B cell (primary cell): Measurements from ENCODE around the gene AQP4. TPM values are rescaled to one million over a fixed set of nuclear protein-coding genes. Genes with fewer than 3 reads are reported as not detected.

ENCODE experiments used
- ATAC-seq: fragments of 200-7000 bp; cut with Tn5 transposase; one replicate; pipeline ENCODE4 v1.10.0; 2021; ENCODE audit warnings: low read depth, mild to moderate bottlenecking, moderate number of reproducible peaks, moderate library complexity
- CTCF ChIA-PET: fragments of 350-600 bp; sonication (Branson Sonifier 250); formaldehyde crosslinking; loops from one replicate; lab custom pipeline; 2021; ENCODE audit warnings: antibody characterized with exemption, inconsistent platforms; lab: Charles Lee
- POLR2A ChIA-PET: fragments of 350-600 bp; sonication (Branson Sonifier 250); formaldehyde crosslinking; loops from one replicate; lab custom pipeline; 2021; ENCODE audit warnings: antibody characterized with exemption; lab: Charles Lee
- DNase-seq: peaks from one replicate; pipeline ENCODE4 v3.0.0; 2013
- H2AFZ ChIP-seq: 2 replicates; pipeline ENCODE4 v1.6.1; 2012; ENCODE audit warnings: mild to moderate bottlenecking, low read depth, low read length; ENCODE audit not compliant: insufficient read depth, poor library complexity, severe bottlenecking
- H3K27ac ChIP-seq, 2 donors: 1 replicate in 1 of 2; 2 replicates in 1 of 2; pipeline ENCODE4 v1.5.1; 2012 to 2013; ENCODE audit warnings: low read length in 2 of 2, mild to moderate bottlenecking in 2 of 2, moderate library complexity in 1 of 2
- H3K27me3 ChIP-seq, 4 experiments: fragments of 200-600 bp in 1 of 4; sonication (generic) in 1 of 4; replicated peaks in 1 of 4; 1 replicate in 2 of 4; 2 replicates in 2 of 4; pipeline versions ENCODE4 v1.6.1 to v1.7.0; 2013 to 2016; ENCODE audit warnings: low read length in 3 of 4, mild to moderate bottlenecking in 2 of 4, mixed read lengths in 1 of 4, moderate library complexity in 1 of 4; ENCODE audit not compliant: insufficient read depth in 4 of 4, control insufficient read depth in 3 of 4; ENCODE audit errors: control extremely low read depth in 1 of 4
- H3K36me3 ChIP-seq, 2 experiments: replicated peaks in 1 of 2; 1 replicate in 1 of 2; 2 replicates in 1 of 2; pipeline versions ENCODE4 v1.6.1 to v1.7.1; 2013; ENCODE audit warnings: low read length in 1 of 2; ENCODE audit not compliant: insufficient read depth in 2 of 2, control insufficient read depth in 1 of 2; ENCODE audit errors: control extremely low read depth in 1 of 2, extremely low read depth in 1 of 2
- H3K4me1 ChIP-seq, 2 donors: fragments of 200-600 bp in 1 of 2; sonication (generic) in 1 of 2; 1 replicate in 1 of 2; 2 replicates in 1 of 2; pipeline versions ENCODE4 v1.5.1 to v1.6.1; 2013 to 2017; ENCODE audit warnings: low read length in 2 of 2; ENCODE audit not compliant: control insufficient read depth in 2 of 2, insufficient read depth in 2 of 2
- H3K4me2 ChIP-seq: replicated peaks from 2 replicates; pipeline ENCODE3; 2012; ENCODE audit warnings: mild to moderate bottlenecking, low read depth, low read length; ENCODE audit not compliant: poor library complexity, severe bottlenecking
- H3K4me3 ChIP-seq, 5 experiments: fragments of 200-600 bp in 1 of 5; sonication (generic) in 1 of 5; 1 replicate in 3 of 5; 2 replicates in 2 of 5; pipeline versions ENCODE4 v1.5.1 to v1.7.0; 2011 to 2016; ENCODE audit warnings: low read length in 4 of 5, mild to moderate bottlenecking in 4 of 5, low read depth in 2 of 5, control low read depth in 1 of 5, moderate library complexity in 1 of 5; ENCODE audit not compliant: insufficient read depth in 1 of 5; ENCODE audit errors: control extremely low read depth in 1 of 5, extremely low read depth in 1 of 5
- H3K79me2 ChIP-seq: fragments of 200-600 bp; sonication (generic); one replicate; pipeline ENCODE4 v1.6.0; 2016; ENCODE audit warnings: low read length; ENCODE audit not compliant: control insufficient read depth, insufficient read depth
- H3K9ac ChIP-seq: fragments of 200-600 bp; sonication (generic); 2 replicates; pipeline ENCODE4 v1.6.1; 2017; ENCODE audit warnings: mild to moderate bottlenecking, low read length, moderate library complexity
- H3K9me3 ChIP-seq, 3 donors: one replicate each; pipeline versions ENCODE4 v1.6.1 to v1.7.1; 2013; ENCODE audit warnings: low read length in 2 of 3; ENCODE audit not compliant: control insufficient read depth in 2 of 3, insufficient read depth in 1 of 3; ENCODE audit errors: control extremely low read depth in 1 of 3
- H4K20me1 ChIP-seq: 2 replicates; pipeline ENCODE4 v1.6.0; 2012; ENCODE audit warnings: mild to moderate bottlenecking, low read length; ENCODE audit not compliant: insufficient read depth, control insufficient read depth, poor library complexity, severe bottlenecking
- H3K27ac Mint-ChIP-seq: one replicate; pipeline ENCODE4 v1.8.0; 2021; ENCODE audit warnings: mixed read lengths
- H3K27me3 Mint-ChIP-seq: one replicate; pipeline ENCODE4 v1.8.0; 2021; ENCODE audit warnings: mixed read lengths
- H3K4me1 Mint-ChIP-seq: one replicate; pipeline ENCODE4 v1.8.0; 2021; ENCODE audit warnings: mixed read lengths
- H3K4me3 Mint-ChIP-seq: one replicate; pipeline ENCODE4 v1.8.0; 2021; ENCODE audit warnings: mixed read lengths
- H3K9me3 Mint-ChIP-seq: one replicate; pipeline ENCODE4 v1.8.0; 2022; ENCODE audit warnings: mixed read lengths; ENCODE audit not compliant: insufficient read depth
- EZH2 ChIP-seq: IDR thresholded peaks from 2 replicates; pipeline ENCODE4 v1.6.1; 2012; ENCODE audit warnings: borderline replicate concordance, low read depth, mild to moderate bottlenecking, moderate library complexity, low read length; ENCODE audit not compliant: insufficient read depth, poor library complexity, severe bottlenecking
- WGBS: methylation state at CpG from one replicate; pipeline ENCODE4 v1.1.5; 2013; ENCODE audit warnings: missing lambda C conversion rate; ENCODE audit not compliant: insufficient coverage; 5-methylcytosine and 5-hydroxymethylcytosine counted together
- intact Hi-C: fragments of 100-400 bp; cut with micrococcal nuclease; formaldehyde crosslinking; loops from one replicate; pipeline ENCODE4 v1.10.0; 2022
- polyA plus RNA-seq: library from polyadenylated mRNA; depleted of rRNA; stranded (reverse); fragments of >200 nt; gene quantifications from 2 replicates; pipeline ENCODE4 v1.2.3, GENCODE V29; 2012
- total RNA-seq, 2 donors: library from RNA; stranded (reverse); fragments of 120-200 nt in 1 of 2; gene quantifications; 1 replicate in 1 of 2; 2 replicates in 1 of 2; pipeline versions ENCODE4 v1.2.3 to v1.2.4, GENCODE V29; 2013 to 2022
- TF ChIP-seq, protein P1 (sequence below): fragments of 200-600 bp; IDR thresholded peaks from one replicate; pipeline ENCODE4 v1.8.0; 2022; ENCODE audit warnings: antibody characterized with exemption, mild to moderate bottlenecking

AQP4 gene
- total and polyA plus RNA-seq, 2 donors (not counting 1 experiment from before 2014, with no cell fraction given) = not detected

DNA sequence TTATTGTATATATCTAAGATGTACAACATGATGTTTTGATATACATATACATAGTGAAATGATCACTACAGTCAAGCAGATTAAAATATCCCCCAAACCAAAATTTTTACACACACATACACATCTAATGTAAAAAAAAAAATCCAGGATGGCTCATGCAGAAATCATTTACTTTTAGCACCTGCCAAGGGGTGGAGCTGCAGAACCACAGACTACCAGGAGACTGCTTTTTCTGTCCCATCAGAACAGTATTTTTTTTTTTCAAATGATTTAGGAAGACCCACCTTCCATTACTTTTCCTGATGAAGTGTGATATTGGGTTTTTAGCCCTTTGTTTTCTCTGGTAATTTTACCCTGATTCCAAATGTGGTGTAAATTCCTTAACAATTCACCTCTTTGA, 61.9 kb downstream of the AQP4 start:
- Mint-ChIP-seq H3K4me1 (no peaks in the 10 kb centered on the region), H3K4me3 (no peak overlapping the region), H3K27ac (no peak overlapping the region), H3K27me3 (no peaks in the 10 kb centered on the region), H3K9me3 (no peaks in the 10 kb centered on the region)
- no peaks in the 10 kb centered on the region for H3K4me1 ChIP-seq
- CTCF ChIA-PET = no interaction called here
- no peaks in the 10 kb centered on the region for H3K79me2 ChIP-seq
- H3K36me3 ChIP-seq = no peaks in the 10 kb centered on the region
- DNase-seq (no peak), ATAC-seq (no peak)
- POLR2A ChIA-PET = no interaction called here
- intact Hi-C loops = no loop called here
- no peaks in the 10 kb centered on the region for H4K20me1 ChIP-seq
- H3K4me3 ChIP-seq = no peak overlapping the region
- no peak overlapping the region for H3K4me2 ChIP-seq
- H2AFZ ChIP-seq = no peak overlapping the region
- no peak overlapping the region for H3K9ac ChIP-seq
- H3K27ac ChIP-seq = no peak overlapping the region
- TF ChIP-seq, protein P1, sequence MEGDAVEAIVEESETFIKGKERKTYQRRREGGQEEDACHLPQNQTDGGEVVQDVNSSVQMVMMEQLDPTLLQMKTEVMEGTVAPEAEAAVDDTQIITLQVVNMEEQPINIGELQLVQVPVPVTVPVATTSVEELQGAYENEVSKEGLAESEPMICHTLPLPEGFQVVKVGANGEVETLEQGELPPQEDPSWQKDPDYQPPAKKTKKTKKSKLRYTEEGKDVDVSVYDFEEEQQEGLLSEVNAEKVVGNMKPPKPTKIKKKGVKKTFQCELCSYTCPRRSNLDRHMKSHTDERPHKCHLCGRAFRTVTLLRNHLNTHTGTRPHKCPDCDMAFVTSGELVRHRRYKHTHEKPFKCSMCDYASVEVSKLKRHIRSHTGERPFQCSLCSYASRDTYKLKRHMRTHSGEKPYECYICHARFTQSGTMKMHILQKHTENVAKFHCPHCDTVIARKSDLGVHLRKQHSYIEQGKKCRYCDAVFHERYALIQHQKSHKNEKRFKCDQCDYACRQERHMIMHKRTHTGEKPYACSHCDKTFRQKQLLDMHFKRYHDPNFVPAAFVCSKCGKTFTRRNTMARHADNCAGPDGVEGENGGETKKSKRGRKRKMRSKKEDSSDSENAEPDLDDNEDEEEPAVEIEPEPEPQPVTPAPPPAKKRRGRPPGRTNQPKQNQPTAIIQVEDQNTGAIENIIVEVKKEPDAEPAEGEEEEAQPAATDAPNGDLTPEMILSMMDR = no peak
- no peak for TF ChIP-seq EZH2
- no peaks in the 10 kb centered on the region for H3K9me3 ChIP-seq
- H3K27me3 ChIP-seq = no peaks in the 10 kb centered on the region

DNA sequence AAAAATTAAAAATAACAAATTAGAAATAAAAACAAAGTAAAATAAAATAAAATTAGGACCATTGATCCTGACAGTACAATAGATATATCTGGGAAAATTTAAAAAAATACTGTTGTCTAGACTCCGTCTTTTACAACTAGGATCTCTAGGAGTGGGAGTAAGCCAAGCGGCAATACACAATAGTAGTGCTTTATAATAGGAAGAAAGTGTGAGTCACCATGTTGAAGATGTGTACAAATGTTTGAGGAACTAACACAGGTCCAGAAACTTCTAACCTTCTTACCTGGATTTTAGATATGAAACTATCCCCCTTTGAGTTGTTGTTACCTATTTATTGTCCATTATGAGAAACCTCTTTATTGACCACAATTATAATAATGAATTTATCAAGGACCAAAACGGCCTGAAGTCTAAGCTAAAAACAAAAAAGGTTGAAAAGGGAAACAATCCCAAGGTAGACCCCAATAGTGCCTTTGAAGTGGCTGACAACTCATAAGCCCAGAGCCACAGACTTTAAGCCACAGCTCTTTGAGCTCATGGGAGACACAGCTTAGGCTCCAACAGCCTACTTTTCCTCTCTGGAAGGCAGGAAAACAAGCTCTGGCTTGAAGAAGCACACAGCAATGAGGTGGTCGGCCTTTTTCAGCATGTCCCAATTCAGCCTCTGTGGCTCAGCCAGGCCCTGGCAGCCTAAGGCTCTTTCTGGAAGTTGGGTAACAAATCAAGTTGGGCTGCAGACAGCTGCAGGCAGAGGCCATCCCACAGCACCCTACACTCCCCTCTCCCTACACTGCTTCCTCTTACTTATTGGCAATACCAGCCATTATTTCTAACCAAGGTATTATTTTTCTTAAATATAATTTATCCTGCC, 62.9 kb downstream of the AQP4 start:
- POLR2A ChIA-PET = no interaction called here
- no peaks in the 10 kb centered on the region for H3K4me1 ChIP-seq

More for the DNA sequence above, 62.9 kb downstream of the AQP4 start:
- H3K27ac ChIP-seq = no peak overlapping the region
- no peaks in the 10 kb centered on the region for H3K27me3 ChIP-seq
- no peaks in the 10 kb centered on the region for H3K79me2 ChIP-seq
- WGBS = 88% methylated on average over 1 of the region's 4 CpGs
- no peak overlapping the region for H3K4me3 ChIP-seq
- ATAC-seq (no peak), DNase-seq (no peak)
- no peak overlapping the region for H3K27ac Mint-ChIP-seq
- no peak overlapping the region for H3K9ac ChIP-seq
- no peaks in the 10 kb centered on the region for H3K27me3 Mint-ChIP-seq
- no peak for TF ChIP-seq EZH2
- TF ChIP-seq, protein P1 = no peak
- H3K4me3 Mint-ChIP-seq = no peak overlapping the region
- no peak overlapping the region for H3K4me2 ChIP-seq
- H3K4me1 Mint-ChIP-seq = no peaks in the 10 kb centered on the region
- H4K20me1 ChIP-seq = no peaks in the 10 kb centered on the region
- H3K36me3 ChIP-seq = no peaks in the 10 kb centered on the region
- CTCF ChIA-PET = no interaction called here
- no peaks in the 10 kb centered on the region for H3K9me3 Mint-ChIP-seq
- H3K9me3 ChIP-seq = no peaks in the 10 kb centered on the region
- intact Hi-C loops = no loop called here
- no peak overlapping the region for H2AFZ ChIP-seq
